ENCODE results near the gene IGF2R.
"Not testable (repeated sequence)": the region's sequence is repeated elsewhere in the genome, so short reads cannot be mapped to it uniquely, and the experiment has no call there.

Gene IGF2R

DNA sequence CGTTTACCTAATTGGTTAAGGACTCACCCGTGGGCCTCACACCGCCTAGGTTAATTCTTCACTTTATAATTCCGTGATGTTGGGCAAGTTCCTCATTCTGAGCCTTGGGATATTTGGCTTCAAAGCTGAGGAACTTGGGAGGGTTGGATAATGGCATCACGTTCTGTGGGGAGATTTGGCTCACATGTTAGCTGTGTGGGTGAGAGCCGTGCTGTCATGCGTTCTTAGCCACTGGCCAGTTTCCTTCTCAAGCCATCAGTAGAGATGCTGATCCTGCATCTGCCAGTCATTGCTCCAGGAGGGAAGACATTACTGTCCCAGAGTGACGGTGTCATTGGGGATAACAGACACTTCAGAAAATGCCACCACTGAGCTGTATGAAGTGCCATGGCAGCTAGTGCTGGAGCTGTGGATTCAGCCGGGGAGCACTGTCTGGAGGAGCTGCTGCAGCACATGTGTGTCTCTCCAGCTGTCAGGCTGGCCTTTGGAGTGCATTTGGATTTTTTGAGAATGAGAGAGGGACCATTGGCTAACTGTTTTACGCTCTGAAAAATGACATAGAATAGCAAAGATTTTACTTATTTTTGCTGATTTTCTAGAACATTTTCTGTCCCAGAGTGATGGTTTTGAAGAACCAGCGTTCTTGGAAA, 16.5 kb downstream of the IGF2R start:
- in situ Hi-C loops (cut with HindIII; ENCODE audit: low pct_ligation_motif_present, low pct_unique_long_range_greater_than_20kb, low sequenced_read_pairs) = no loop called here
- DNase-seq = no peak

DNA sequence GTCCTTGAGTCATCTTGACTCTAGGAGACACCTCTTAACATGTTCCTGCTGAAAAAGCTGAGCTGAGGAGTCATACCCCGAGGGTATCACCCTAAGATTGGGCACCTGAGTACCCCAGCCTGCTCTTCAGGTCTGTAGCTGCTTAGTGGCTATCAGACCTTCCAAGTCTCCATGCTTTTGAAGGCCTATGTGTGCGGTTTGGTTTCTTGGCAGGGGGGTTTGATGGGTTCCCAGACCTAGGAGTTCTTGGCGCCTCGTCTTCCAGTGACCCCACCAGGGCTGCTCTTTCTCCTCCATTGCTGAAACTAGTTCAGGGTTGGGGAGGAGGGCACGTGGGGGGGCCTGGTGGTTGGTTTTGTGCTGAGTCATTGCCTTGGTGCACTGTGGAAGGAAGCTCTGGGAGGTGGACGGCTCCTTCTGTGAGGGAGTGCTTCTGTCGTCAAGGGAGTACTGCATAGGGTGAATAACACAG, 20.1 kb downstream of the IGF2R start:
- in situ Hi-C loops (cut with HindIII; ENCODE audit: low pct_ligation_motif_present, low pct_unique_long_range_greater_than_20kb, low sequenced_read_pairs) = no loop called here
- DNase-seq = no peak

GRCh38 chr6:159989492-159990480, 20.9 kb downstream of the IGF2R start:
- DNase-seq = no peak
- in situ Hi-C loops (cut with HindIII; ENCODE audit: low pct_ligation_motif_present, low pct_unique_long_range_greater_than_20kb, low sequenced_read_pairs) = no loop called here

DNA sequence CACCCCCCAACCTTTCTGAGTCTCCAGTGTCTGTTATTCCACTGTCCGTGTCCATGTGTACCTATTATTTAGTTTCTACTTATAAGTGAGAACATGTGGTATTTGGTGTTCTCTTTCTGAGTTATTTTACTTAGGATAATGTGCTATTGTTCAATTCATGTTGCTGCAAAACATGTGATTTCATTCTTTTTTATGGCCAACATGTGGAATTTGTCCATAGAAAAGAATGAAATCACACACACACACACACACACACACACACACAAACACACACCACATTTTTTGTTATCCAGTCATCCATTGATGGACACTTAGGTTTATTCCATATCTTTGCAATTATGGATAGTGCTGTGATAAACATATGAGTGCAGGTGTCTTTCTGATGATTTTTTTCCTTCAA, 23.5 kb downstream of the IGF2R start:
- in situ Hi-C loops (cut with HindIII; ENCODE audit: low pct_ligation_motif_present, low pct_unique_long_range_greater_than_20kb, low sequenced_read_pairs) = no loop called here
- no peak for DNase-seq

DNA sequence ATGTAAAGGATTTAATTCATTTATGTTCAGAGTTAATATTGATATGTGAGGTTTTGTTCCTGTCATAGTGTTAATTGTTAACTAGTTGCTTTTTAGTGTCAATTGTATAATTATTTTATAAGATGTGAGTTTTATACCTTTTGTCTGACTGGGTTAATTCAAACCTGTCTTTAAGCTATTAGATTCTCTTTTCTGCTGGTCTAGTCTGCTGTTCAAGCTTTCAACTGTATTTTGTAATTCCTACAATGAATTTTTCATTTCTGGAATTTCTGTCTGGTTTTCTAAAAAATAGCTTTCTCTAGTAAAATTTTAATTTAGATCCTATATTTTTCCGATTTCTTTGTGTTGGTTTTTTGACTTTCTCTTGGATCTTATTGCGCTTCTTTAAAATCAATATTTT, 26.5 kb downstream of the IGF2R start:
- DNase-seq = no peak
- in situ Hi-C loops (cut with HindIII; ENCODE audit: low pct_ligation_motif_present, low pct_unique_long_range_greater_than_20kb, low sequenced_read_pairs) = no loop called here

GRCh38 chr6:159996087-159996622, 27.3 kb downstream of the IGF2R start:
- DNase-seq = no peak
- in situ Hi-C loops (cut with HindIII; ENCODE audit: low pct_ligation_motif_present, low pct_unique_long_range_greater_than_20kb, low sequenced_read_pairs) = no loop called here

DNA sequence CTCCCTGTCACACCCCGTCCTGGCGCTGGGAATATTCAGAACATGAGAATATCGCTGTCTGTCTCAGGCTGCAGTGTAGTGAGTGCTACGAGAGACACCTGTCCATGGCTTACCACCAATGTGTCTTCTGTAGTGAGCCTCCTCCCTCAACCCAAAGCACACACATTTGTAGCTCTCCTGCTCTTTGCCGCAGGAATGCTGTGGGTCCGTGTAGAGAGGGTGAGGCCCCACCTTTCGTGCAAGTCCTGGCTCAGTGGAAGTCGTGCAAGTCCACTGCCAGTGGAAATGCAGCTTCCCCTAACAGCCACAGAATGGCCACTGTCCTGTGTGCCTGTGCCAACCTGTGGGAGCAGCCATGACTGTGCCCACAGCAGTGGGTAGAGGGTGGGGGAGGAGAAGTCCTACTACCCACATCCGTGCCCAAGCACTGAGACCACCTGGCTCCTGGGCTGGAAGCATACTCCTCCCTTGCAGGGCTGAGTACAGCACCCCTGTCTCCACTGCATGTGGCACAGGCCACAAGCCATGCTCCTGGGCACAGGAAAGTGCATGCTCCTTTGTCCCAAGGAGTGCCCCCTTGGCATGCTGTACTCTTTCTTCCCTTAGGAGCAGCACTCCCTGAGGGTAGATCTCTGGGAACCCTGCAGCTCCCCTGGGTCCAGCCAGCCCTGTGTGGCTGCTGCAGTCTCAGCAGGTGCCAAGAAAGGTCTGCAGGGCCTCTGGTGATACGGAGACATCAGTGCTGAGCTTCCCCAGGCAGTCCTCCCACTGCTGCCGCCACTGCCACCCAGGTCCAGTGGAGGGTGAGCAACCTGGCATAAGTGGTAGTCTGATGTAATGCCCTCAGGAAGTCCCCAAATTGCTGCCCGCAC, 28.0 kb downstream of the IGF2R start:
- in situ Hi-C loops (cut with HindIII; ENCODE audit: low pct_ligation_motif_present, low pct_unique_long_range_greater_than_20kb, low sequenced_read_pairs) = no loop called here
- DNase-seq = no peak

- no peak for DNase-seq
- in situ Hi-C loops (cut with HindIII; ENCODE audit: low pct_ligation_motif_present, low pct_unique_long_range_greater_than_20kb, low sequenced_read_pairs) = no loop called here
Observed at GRCh38 chr6:159997498-159998101, 28.7 kb downstream of the IGF2R start.

- in situ Hi-C loops (cut with HindIII; ENCODE audit: low pct_ligation_motif_present, low pct_unique_long_range_greater_than_20kb, low sequenced_read_pairs) = no loop called here
- DNase-seq = no peak
Observed at GRCh38 chr6:159998538-159998937, 29.7 kb downstream of the IGF2R start.

DNA sequence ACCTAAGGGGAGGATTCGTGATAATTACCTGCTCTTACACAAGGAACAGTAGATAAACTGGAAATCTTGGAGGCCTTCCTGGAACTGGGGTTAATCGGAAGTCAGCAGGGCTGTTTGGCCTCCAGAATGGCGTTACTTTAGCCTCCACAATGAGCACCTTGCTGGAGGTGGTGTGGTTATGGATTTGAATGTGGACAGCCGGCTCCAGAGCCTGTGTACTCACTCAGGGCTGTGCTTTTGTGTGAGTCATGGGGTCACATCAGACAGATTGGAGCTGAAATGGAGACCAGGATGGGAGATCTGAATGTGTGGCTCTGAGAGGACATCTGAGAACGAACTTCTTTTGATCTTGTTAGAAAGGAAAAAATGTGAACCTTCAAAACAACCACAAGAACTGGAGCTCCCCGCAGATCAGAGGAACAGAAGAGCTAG, 30.4 kb downstream of the IGF2R start:
- DNase-seq = no peak
- in situ Hi-C loops (cut with HindIII; ENCODE audit: low pct_ligation_motif_present, low pct_unique_long_range_greater_than_20kb, low sequenced_read_pairs) = no loop called here

- in situ Hi-C loops (cut with HindIII; ENCODE audit: low pct_ligation_motif_present, low pct_unique_long_range_greater_than_20kb, low sequenced_read_pairs) = no loop called here
- no peak for DNase-seq
Observed at GRCh38 chr6:160000280-160000704, 31.4 kb downstream of the IGF2R start.

DNA sequence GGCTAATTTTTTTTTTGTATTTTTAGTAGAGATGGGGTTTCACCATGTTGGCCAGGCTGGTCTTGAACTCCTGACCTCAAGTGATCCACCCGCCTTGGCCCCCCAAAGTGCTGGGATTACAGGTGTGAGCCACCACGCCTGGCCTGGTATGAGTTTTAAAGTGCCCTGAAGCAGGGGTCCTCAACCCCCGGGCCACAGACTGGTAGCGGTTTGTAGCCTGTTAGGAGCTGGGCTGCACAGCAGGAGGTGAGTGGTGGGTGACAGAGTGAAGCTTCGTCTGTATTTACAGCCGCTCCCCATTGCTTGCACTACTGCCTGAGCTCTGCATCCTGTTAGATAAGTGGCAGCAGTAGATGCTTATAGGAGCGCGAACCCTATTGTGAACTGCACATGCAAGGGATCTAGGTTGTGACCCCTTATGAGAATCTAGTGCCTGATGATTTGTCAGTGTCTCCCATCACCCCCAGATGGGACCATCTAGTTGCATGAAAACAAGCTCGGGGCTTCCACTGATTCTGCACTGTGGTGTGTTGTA, 32.1 kb downstream of the IGF2R start:
- in situ Hi-C loops (cut with HindIII; ENCODE audit: low pct_ligation_motif_present, low pct_unique_long_range_greater_than_20kb, low sequenced_read_pairs); DNase-seq: not testable (repeated sequence)

GRCh38 chr6:160002882-160003281, 34.0 kb downstream of the IGF2R start:
- in situ Hi-C loops (cut with HindIII; ENCODE audit: low pct_ligation_motif_present, low pct_unique_long_range_greater_than_20kb, low sequenced_read_pairs) = no loop called here
- no peak for DNase-seq

- no peak for DNase-seq
- in situ Hi-C loops (cut with HindIII; ENCODE audit: low pct_ligation_motif_present, low pct_unique_long_range_greater_than_20kb, low sequenced_read_pairs) = no loop called here
Observed at GRCh38 chr6:160004018-160004417, 35.1 kb downstream of the IGF2R start.

- in situ Hi-C loops (cut with HindIII; ENCODE audit: low pct_ligation_motif_present, low pct_unique_long_range_greater_than_20kb, low sequenced_read_pairs) = no loop called here
- no peak for DNase-seq
Observed at GRCh38 chr6:160004419-160005175, 35.7 kb downstream of the IGF2R start.

GRCh38 chr6:160005211-160005610, 36.3 kb downstream of the IGF2R start:
- no peak for DNase-seq
- in situ Hi-C loops (cut with HindIII; ENCODE audit: low pct_ligation_motif_present, low pct_unique_long_range_greater_than_20kb, low sequenced_read_pairs) = no loop called here

DNA sequence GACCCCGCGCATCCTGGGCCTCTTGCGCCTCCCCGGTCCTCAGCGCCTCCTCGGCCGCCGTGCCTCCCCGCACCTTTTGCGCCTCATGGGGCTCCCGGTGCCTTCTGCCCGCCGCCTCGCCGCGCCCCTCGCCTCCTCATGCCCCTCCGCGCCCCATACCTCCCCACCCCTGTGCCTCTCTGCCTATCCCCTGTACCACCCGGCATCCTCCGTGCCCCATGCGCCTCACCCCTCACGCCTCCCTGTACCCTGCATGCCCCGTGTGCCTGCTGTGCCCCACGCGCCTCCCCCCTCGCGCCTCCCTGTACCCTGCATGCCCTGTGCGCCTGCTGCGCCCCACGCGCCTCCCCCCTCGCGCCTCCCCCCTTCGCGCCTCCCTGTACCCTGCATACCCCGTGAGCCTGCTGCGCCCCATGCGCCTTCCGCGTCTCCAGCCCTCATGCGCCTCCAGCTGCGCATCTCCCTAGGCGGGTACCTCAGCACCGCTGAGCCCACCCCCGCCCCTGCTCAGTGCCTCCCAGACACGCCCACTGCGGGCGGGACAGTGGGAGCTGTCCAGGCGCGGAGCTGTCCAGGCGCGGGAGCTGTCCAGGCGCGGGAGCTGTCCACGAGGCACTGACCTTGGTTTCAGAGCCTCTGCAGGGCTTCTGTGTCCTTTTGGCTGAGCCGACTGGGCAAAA, 37.1 kb downstream of the IGF2R start:
- in situ Hi-C loops (cut with HindIII; ENCODE audit: low pct_ligation_motif_present, low pct_unique_long_range_greater_than_20kb, low sequenced_read_pairs) = no loop called here
- no peak for DNase-seq

Data from ACHN (cell line).